OCI-LY3 (cell line): ENCODE measurements around the gene GMPS.
A peak's percentile ranks its signal among the peaks of the same experiment; 100 is the strongest.

Experiments
- CTCF ChIP-seq: fragments of 200-600, 300-600 bp; sonication (generic); IDR thresholded peaks from 2 replicates; pipeline ENCODE4 v1.5.1; 2014; ENCODE audit warnings: antibody characterized with exemption, low read length, low read depth
- EZH2phosphoT487 ChIP-seq: fragments of 200-600 bp; shearing (Covaris generic); IDR thresholded peaks from 2 replicates; pipeline ENCODE4 v1.6.1; 2018; ENCODE audit warnings: antibody characterized with exemption, mixed run types, low read depth

DNA sequence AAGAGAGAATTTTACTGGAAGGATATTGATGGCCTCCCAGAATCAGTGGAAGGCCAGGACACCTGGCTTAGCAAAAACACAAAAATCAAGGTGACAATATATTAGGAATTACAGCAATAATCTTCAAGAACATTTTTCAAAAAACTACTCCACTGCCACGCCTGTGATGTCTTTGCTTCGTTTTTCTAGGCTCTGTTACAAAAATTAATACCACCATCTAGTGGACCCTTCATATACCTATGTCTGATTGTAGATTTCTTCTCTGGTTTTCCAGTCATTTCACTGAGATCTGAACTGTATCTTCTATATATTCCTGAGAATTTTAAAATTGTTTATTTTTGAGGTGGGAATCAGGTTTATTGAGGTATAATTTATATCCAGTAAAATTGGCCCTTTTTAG is 10.6 kb upstream of the GMPS start:
- TF ChIP-seq CTCF (peak; percentile 66), EZH2phosphoT487 (no peak)
